GM12872 (cell line): Measurements from ENCODE around the gene PARD6A.

ENCODE experiments used
- CTCF ChIP-seq: IDR thresholded peaks from 3 replicates; pipeline ENCODE4 v1.5.1; 2011; ENCODE audit warnings: low read depth, mild to moderate bottlenecking, low read length, moderate library complexity; ENCODE audit not compliant: insufficient read depth

The PARD6A gene

GRCh38 chr16:67655363-67655762, 5.4 kb upstream of the PARD6A start:
- TF ChIP-seq CTCF, result no peak

DNA sequence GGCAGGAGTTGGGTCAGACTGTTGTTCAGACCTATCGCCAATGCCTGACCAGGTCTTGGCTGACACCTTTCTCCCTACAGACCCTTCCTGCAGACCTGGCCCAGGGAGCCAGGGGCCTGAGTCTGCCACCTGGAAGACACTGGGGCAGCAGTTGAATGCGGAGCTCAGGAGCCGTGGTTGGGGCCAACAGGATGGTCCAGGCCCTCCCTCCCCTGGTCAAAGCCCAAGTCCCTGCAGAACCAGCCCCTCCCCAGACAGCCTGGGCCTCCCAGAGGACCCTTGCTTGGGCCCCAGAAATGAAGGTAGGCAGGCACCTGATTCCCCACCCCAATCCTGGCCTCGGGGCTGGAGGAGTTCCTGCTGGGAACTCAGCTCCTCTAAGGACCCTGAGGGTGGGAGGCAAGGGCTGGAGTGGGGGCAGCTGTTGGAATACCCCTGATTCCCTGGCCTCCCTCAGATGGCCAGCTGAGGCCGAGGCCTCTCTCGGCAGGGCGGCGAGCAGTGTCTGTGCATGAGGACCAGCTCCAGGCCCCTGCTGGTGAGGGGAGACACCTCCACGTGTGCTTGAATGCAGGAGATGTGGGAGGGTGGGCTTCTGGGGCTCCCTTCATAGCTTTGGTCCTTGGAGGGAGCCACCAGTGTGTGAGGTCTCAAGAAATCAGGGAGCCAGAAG, 4.3 kb upstream of the PARD6A start:
- TF ChIP-seq CTCF, result no peak

GRCh38 chr16:67657017-67657608, 3.6 kb upstream of the PARD6A start:
- no peak for TF ChIP-seq CTCF

DNA sequence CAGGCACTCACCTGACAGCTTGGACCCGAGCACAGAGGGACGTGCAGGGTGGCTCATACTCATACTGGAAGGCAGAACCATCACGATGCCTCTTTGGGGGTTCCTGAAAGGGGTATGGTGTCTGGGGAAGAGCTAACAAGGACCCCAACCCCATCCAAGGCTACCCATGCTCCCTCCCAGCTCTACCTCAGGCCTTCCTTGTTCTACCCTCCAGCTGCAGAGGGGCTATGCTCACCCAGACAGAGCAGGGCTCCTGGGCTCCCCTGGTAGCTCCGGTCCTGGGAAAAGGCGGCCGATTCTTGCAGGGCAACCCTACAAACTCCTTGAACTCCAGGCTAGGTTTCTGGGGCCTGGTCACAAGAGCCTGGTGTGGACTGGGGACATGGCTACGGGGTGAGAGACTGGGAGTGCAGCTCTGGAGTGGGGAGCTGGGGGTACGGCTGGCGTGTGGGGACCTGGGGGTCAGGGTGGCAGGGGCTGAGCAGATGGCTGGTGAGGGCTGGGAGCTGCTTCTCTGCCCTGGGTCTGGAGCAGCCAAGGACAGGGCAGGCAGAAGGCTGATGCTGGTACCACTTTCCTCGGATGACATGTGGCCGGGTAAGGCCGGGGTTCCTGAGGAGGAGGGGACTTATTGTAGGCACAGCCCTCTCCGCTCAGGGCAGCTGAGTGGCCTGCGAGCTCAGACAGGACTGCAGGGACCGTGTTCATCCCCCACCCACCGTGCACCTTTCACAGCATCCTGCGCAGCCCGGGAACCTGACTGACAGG, 2.8 kb upstream of the PARD6A start:
- no peak for TF ChIP-seq CTCF

GRCh38 chr16:67658849-67659674, 1.7 kb upstream of the PARD6A start:
- TF ChIP-seq CTCF, result no peak

- TF ChIP-seq CTCF, result no peak
Measured at GRCh38 chr16:67659675-67660563, 841 bp upstream of the PARD6A start, which contains the start of gene ACD. ACD (minus strand) TSS chr16:67660260; CDS start chr16:67660220, 40 bp downstream.
